ENCODE data around the gene MRPL20.
"Not testable (repeated sequence)": the region's sequence is repeated elsewhere in the genome, so short reads cannot be mapped to it uniquely, and the experiment has no call there.

MRPL20 gene

GRCh38 chr1:1421147-1421906 is 14.2 kb upstream of the MRPL20 start, which contains the start of gene ANKRD65:
Gene ANKRD65 (minus strand): TSS chr1:1421276. CDS start chr1:1421005, 271 bp downstream.
- peaks cover 22% of the 10 kb centered on the region for H3K4me1 ChIP-seq (ENCODE audit: control insufficient read depth, low read depth, low read length)
- no peaks in the 10 kb centered on the region for H3K27me3 ChIP-seq (ENCODE audit: control insufficient read depth, insufficient read depth, low read length)
- no peak within 1 kb of the TSS for H3K9ac ChIP-seq (ENCODE audit: low read length)
- H3K9me3 ChIP-seq (ENCODE audit: control insufficient read depth, low read depth, low read length): no peaks in the 10 kb centered on the region
- H3K27ac ChIP-seq (ENCODE audit: low read length): no peak within 1 kb of the TSS
- H3K4me3 ChIP-seq (ENCODE audit: low read length): no peak within 1 kb of the TSS
- no peaks in the 10 kb centered on the region for H3K36me3 ChIP-seq (ENCODE audit: control insufficient read depth, low read depth, low read length)

- no peaks in the 10 kb centered on the region for H3K36me3 ChIP-seq (ENCODE audit: control insufficient read depth, low read depth, low read length)
- no peaks in the 10 kb centered on the region for H3K27me3 ChIP-seq (ENCODE audit: control insufficient read depth, insufficient read depth, low read length)
- H3K9ac ChIP-seq (ENCODE audit: low read length): no peak overlapping the region
- H3K4me1 ChIP-seq (ENCODE audit: control insufficient read depth, low read depth, low read length): peaks cover 17% of the 10 kb centered on the region
- H3K4me3 ChIP-seq (ENCODE audit: low read length): no peak overlapping the region
- no peak overlapping the region for H3K27ac ChIP-seq (ENCODE audit: low read length)
- no peaks in the 10 kb centered on the region for H3K9me3 ChIP-seq (ENCODE audit: control insufficient read depth, low read depth, low read length)
These were observed 13.6 kb upstream of the MRPL20 start for GRCh38 chr1:1420654-1421141.

DNA sequence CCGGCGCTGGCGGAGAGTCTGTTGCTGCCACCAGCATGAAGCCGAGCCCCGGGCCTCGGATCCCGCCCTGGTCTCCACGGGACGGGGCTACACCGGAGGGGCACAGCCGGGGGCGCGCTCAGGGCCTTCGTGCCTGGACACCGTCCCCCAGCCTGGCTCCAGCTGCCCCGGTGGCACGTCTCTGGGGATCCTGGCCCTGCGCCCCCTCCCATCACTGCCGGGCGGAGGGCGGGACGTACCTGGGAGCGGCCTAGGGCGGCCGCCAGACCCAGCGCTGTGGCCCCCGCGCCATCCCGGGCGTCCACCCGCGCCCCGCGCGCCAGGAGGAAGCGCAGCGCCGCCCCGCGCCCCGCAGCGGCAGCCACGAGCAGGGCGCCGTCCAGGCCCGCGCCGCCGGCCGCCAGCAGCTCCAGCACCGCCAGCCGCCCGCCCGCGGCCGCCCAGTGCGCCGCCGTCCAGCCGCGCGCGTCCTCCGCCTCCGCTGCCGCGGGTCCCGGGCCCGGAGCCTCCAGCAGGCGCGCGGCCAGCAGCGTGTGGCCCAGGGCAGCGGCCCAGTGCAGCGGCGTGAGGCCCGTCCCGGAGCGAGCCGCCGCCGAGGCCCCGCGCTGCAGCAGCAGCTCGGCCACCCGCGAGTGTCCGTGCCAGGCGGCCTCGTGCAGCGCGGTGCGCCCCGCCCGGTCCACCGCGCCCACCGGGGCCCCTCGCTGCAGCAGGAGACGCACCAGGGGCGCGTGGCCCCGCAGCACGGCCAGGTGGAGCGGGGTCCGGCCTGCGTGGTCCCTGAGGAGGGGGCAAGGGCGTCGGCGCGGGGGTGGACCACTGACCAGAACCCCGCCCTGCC is 12.9 kb upstream of the MRPL20 start:
- H3K4me1 ChIP-seq (ENCODE audit: control insufficient read depth, low read depth, low read length): peaks cover 13% of the 10 kb centered on the region
- H3K9ac ChIP-seq (ENCODE audit: low read length): no peak overlapping the region
- H3K4me3 ChIP-seq (ENCODE audit: low read length): no peak overlapping the region
- H3K27ac ChIP-seq (ENCODE audit: low read length): no peak overlapping the region
- no peaks in the 10 kb centered on the region for H3K36me3 ChIP-seq (ENCODE audit: control insufficient read depth, low read depth, low read length)
- no peaks in the 10 kb centered on the region for H3K9me3 ChIP-seq (ENCODE audit: control insufficient read depth, low read depth, low read length)
- no peaks in the 10 kb centered on the region for H3K27me3 ChIP-seq (ENCODE audit: control insufficient read depth, insufficient read depth, low read length)

GRCh38 chr1:1419363-1419812 is 12.3 kb upstream of the MRPL20 start:
- Histone ChIP-seq H3K9me3 (ENCODE audit: control insufficient read depth, low read depth, low read length) (no peaks in the 10 kb centered on the region), H3K27ac (ENCODE audit: low read length) (no peak overlapping the region), H3K27me3 (ENCODE audit: control insufficient read depth, insufficient read depth, low read length) (no peaks in the 10 kb centered on the region), H3K4me3 (ENCODE audit: low read length) (no peak overlapping the region), H3K9ac (ENCODE audit: low read length) (no peak overlapping the region), H3K36me3 (ENCODE audit: control insufficient read depth, low read depth, low read length) (no peaks in the 10 kb centered on the region), H3K4me1 (ENCODE audit: control insufficient read depth, low read depth, low read length) (peaks cover 13% of the 10 kb centered on the region)

DNA sequence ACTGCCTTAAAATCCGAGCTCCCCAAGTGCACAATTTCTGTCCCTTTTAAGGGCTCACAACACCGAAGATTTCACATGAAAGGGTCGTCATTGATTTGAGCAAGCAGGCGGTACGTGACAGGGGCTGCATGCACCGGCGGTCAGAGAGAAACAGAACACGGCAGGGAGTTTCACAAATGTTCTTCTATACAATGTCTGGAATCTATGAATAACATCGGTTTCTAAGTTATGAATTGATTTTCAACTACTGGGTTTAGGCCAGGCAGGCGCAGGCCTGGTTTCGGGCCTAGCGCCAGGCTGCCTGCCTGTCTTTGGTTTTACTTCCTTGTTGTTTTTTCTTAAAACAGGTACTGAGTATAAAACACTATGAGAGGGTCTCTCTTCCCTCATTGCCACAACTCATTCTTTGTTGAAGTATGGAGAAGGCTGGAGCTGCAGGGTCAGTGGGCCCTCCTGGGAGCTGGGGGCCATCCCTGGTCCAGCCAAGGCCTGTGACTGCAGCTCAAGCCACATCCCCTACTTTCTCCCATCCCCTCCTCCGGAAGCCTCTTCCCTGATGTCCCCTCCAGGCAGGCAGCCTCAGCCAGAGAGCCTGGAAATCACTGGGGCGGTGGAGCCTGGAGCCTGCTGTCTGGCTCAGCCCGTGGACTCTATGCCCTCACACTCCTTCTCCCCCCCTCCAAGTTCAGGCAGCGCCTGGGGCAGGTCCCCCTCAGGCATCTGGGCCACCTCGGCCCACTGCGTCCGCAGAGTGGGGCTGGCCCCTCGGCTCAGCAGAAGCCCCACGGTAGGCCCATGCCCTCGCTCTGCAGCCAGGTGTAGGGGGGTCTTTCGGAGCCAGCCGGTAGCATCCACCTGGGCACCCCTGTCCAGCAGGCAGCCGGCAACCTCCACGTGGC is 11.6 kb upstream of the MRPL20 start:
- no peaks in the 10 kb centered on the region for H3K36me3 ChIP-seq (ENCODE audit: control insufficient read depth, low read depth, low read length)
- H3K27me3 ChIP-seq (ENCODE audit: control insufficient read depth, insufficient read depth, low read length): no peaks in the 10 kb centered on the region
- no peak overlapping the region for H3K4me3 ChIP-seq (ENCODE audit: low read length)
- H3K27ac ChIP-seq (ENCODE audit: low read length): no peak overlapping the region
- peaks cover 13% of the 10 kb centered on the region for H3K4me1 ChIP-seq (ENCODE audit: control insufficient read depth, low read depth, low read length)
- H3K9me3 ChIP-seq (ENCODE audit: control insufficient read depth, low read depth, low read length): no peaks in the 10 kb centered on the region
- no peak overlapping the region for H3K9ac ChIP-seq (ENCODE audit: low read length)

DNA sequence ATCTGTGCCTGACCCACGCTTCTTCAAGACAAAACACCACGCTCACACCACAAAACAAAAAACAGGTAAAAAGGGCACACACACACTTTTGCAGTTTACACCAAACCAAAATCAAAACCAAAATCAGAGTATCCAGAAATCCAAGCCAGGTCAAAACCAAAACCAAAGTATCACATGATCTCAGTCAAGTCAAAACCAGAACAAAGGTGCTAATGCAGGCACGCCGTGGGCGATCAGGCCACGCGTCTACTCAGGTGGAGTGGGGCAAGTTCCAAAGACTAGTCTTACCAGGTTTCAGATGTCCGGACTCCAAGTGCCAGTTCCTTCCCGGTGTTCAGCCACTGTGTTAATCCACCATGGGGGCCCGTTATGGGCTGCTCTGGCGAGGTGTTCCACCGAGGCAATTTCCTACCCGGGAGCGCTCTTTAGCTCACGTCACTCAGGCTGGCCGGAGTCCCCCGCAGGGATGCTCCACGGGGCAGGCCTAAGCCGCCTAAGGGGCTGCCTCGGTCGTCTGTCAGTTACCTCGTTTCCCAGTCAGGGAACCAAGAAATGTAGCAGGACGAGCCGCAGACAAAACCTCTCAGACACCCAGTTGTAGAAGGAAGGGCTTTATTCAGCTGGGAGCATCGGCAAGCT is 10.9 kb upstream of the MRPL20 start:
- not testable (repeated sequence) for H3K9me3 ChIP-seq (ENCODE audit: control insufficient read depth, low read depth, low read length); H3K36me3 ChIP-seq (ENCODE audit: control insufficient read depth, low read depth, low read length); H3K9ac ChIP-seq (ENCODE audit: low read length); H3K4me3 ChIP-seq (ENCODE audit: low read length); H3K27ac ChIP-seq (ENCODE audit: low read length); H3K27me3 ChIP-seq (ENCODE audit: control insufficient read depth, insufficient read depth, low read length)
- H3K4me1 ChIP-seq (ENCODE audit: control insufficient read depth, low read depth, low read length): peaks cover 13% of the 10 kb centered on the region

DNA sequence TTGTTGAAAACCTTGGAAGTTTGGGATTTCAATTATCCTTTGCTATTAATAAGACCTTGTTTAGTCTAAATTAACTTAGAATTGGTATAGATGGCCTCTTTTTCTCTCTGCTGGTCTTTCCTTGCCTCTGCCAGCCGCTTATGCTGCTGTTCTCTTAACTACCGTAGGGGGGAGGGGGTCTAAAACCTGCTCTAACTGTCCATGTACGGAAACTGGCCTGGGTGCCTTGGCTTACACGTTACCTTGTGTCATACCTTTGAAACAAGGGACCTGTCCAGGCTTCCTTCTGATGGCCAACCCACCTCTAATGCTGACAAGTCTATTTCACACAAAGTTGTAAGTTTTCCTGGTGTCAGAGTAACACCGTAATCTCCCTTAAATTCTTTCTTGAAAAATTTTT is 10.3 kb upstream of the MRPL20 start:
- H3K4me1 ChIP-seq (ENCODE audit: control insufficient read depth, low read depth, low read length); H3K9ac ChIP-seq (ENCODE audit: low read length); H3K4me3 ChIP-seq (ENCODE audit: low read length); H3K9me3 ChIP-seq (ENCODE audit: control insufficient read depth, low read depth, low read length); H3K27ac ChIP-seq (ENCODE audit: low read length); H3K36me3 ChIP-seq (ENCODE audit: control insufficient read depth, low read depth, low read length); H3K27me3 ChIP-seq (ENCODE audit: control insufficient read depth, insufficient read depth, low read length): not testable (repeated sequence)

- no peak overlapping the region for H3K4me3 ChIP-seq (ENCODE audit: low read length)
- H3K9me3 ChIP-seq (ENCODE audit: control insufficient read depth, low read depth, low read length): no peaks in the 10 kb centered on the region
- no peaks in the 10 kb centered on the region for H3K27me3 ChIP-seq (ENCODE audit: control insufficient read depth, insufficient read depth, low read length)
- peaks cover 4% of the 10 kb centered on the region for H3K4me1 ChIP-seq (ENCODE audit: control insufficient read depth, low read depth, low read length)
- no peak overlapping the region for H3K9ac ChIP-seq (ENCODE audit: low read length)
- H3K27ac ChIP-seq (ENCODE audit: low read length): no peak overlapping the region
- no peaks in the 10 kb centered on the region for H3K36me3 ChIP-seq (ENCODE audit: control insufficient read depth, low read depth, low read length)
These were observed 8.7 kb upstream of the MRPL20 start for GRCh38 chr1:1415751-1416150.

DNA sequence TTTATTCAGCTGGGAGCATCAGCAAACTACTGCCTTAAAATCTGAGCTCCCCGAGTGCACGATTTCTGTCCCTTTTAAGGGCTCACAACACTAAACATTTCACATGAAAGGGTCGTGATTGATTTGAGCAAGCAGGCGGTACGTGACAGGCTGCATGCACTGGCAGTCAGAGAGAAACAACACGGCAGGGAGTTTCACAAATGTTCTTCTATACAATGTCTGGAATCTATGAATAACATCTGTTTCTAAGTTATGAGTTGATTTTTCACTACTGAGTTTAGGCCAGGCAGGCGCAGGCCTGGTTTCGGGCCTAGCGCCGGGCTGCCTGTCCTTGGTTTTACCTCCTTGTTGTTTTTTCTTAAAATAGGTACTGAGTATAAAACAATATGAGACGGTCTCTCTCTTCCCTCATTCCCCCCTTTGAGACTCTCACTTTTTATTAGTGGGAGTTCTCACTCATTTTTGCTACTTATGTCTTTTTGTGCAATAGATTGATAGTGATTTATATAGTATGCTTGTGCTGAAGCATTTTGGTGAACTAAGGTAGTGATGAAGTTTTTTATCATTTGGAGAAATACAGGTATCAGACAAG is 5.3 kb upstream of the MRPL20 start:
- H3K9me3 ChIP-seq (ENCODE audit: control insufficient read depth, low read depth, low read length); H3K9ac ChIP-seq (ENCODE audit: low read length); H3K36me3 ChIP-seq (ENCODE audit: control insufficient read depth, low read depth, low read length); H3K27me3 ChIP-seq (ENCODE audit: control insufficient read depth, insufficient read depth, low read length); H3K4me3 ChIP-seq (ENCODE audit: low read length); H3K27ac ChIP-seq (ENCODE audit: low read length): not testable (repeated sequence)
- peaks cover 20% of the 10 kb centered on the region for H3K4me1 ChIP-seq (ENCODE audit: control insufficient read depth, low read depth, low read length)

DNA sequence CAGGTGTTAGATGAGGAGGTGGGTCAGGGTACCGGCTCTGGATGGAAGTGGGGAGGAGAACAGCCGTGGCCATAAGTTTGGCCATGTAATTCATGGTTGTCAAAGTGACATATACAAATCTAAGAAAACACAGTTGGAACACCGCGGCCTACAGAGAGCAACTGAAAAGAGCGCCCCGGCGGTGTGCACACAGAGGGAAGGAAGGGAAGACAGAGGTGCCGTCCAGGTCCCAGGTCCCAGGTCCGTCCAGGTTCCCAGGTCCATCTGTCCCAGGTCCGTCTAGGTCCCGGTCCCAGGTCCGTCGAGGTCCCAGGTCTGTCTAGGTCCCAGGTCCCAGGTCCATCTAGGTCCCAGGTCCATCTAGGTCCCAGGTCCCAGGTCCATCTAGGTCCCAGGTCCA is 4.5 kb upstream of the MRPL20 start:
- H3K36me3 ChIP-seq (ENCODE audit: control insufficient read depth, low read depth, low read length): peaks cover 3% of the 10 kb centered on the region
- H3K4me1 ChIP-seq (ENCODE audit: control insufficient read depth, low read depth, low read length): peaks cover 20% of the 10 kb centered on the region
- no peaks in the 10 kb centered on the region for H3K27me3 ChIP-seq (ENCODE audit: control insufficient read depth, insufficient read depth, low read length)
- H3K9me3 ChIP-seq (ENCODE audit: control insufficient read depth, low read depth, low read length): no peaks in the 10 kb centered on the region
- H3K9ac ChIP-seq (ENCODE audit: low read length): no peak overlapping the region
- no peak overlapping the region for H3K27ac ChIP-seq (ENCODE audit: low read length)
- no peak overlapping the region for H3K4me3 ChIP-seq (ENCODE audit: low read length)
